Embryonic facial prominence (tissue), 1 donor: ENCODE data around the gene MRPS24.

ENCODE experiments used
- DNase-seq: peaks from one replicate; pipeline ENCODE4 v3.0.0-alpha.2; 2016; ENCODE audit errors: extremely low spot score

The MRPS24 gene

GRCh38 chr7:43877968-43878864 lies 8.9 kb upstream of the MRPS24 start:
- no peak for DNase-seq

- DNase-seq = no peak
Observed at GRCh38 chr7:43876976-43877745, 7.8 kb upstream of the MRPS24 start.

GRCh38 chr7:43876241-43876640 lies 6.9 kb upstream of the MRPS24 start:
- DNase-seq = no peak

- no peak for DNase-seq
Observed at GRCh38 chr7:43873300-43873699, 4.0 kb upstream of the MRPS24 start.

- no peak for DNase-seq
Observed at GRCh38 chr7:43872406-43873110, 3.2 kb upstream of the MRPS24 start.

GRCh38 chr7:43871064-43871463 lies 1.7 kb upstream of the MRPS24 start:
- DNase-seq = no peak

GRCh38 chr7:43870316-43870715 lies 999 bp upstream of the MRPS24 start:
- DNase-seq = no peak

- DNase-seq = peak; percentile 39
Observed at GRCh38 chr7:43869867-43870240, 537 bp upstream of the MRPS24 start.

GRCh38 chr7:43868681-43869005 lies 674 bp downstream of the MRPS24 start:
- no peak for DNase-seq

GRCh38 chr7:43868181-43868580 lies 1.1 kb downstream of the MRPS24 start:
- no peak for DNase-seq

- no peak for DNase-seq
Observed at GRCh38 chr7:43865277-43865676, 4.0 kb downstream of the MRPS24 start.

GRCh38 chr7:43864126-43864525 lies 5.2 kb downstream of the MRPS24 start:
- DNase-seq = no peak

GRCh38 chr7:43856996-43857395 lies 12.3 kb downstream of the MRPS24 start:
- DNase-seq = no peak

- DNase-seq = no peak
Observed at GRCh38 chr7:43856316-43856715, 13.0 kb downstream of the MRPS24 start.

- DNase-seq = no peak
Observed at GRCh38 chr7:43855176-43855575, 14.1 kb downstream of the MRPS24 start.

GRCh38 chr7:43851805-43852204 lies 17.5 kb downstream of the MRPS24 start:
- DNase-seq = no peak

GRCh38 chr7:43850348-43851116 lies 18.8 kb downstream of the MRPS24 start:
- DNase-seq = no peak

GRCh38 chr7:43849047-43849446 lies 20.3 kb downstream of the MRPS24 start:
- DNase-seq = no peak

- no peak for DNase-seq
Observed at GRCh38 chr7:43847496-43847895, 21.8 kb downstream of the MRPS24 start.

GRCh38 chr7:43844662-43845061 lies 24.7 kb downstream of the MRPS24 start:
- no peak for DNase-seq

GRCh38 chr7:43844257-43844656 lies 25.1 kb downstream of the MRPS24 start:
- DNase-seq = no peak

- no peak for DNase-seq
Observed at GRCh38 chr7:43843296-43843695, 26.0 kb downstream of the MRPS24 start.
